ENCODE data around the gene NPTXR. TPM values are rescaled to one million over a fixed set of nuclear protein-coding genes. Genes with fewer than 3 reads are reported as not detected.
A peak's percentile ranks its signal among the peaks of the same experiment; 100 is the strongest.

The NPTXR gene
- total and polyA plus RNA-seq, 2 of the 4 experiments (the other 2 are of a cell fraction): 0.36 to 2.2 TPM

DNA sequence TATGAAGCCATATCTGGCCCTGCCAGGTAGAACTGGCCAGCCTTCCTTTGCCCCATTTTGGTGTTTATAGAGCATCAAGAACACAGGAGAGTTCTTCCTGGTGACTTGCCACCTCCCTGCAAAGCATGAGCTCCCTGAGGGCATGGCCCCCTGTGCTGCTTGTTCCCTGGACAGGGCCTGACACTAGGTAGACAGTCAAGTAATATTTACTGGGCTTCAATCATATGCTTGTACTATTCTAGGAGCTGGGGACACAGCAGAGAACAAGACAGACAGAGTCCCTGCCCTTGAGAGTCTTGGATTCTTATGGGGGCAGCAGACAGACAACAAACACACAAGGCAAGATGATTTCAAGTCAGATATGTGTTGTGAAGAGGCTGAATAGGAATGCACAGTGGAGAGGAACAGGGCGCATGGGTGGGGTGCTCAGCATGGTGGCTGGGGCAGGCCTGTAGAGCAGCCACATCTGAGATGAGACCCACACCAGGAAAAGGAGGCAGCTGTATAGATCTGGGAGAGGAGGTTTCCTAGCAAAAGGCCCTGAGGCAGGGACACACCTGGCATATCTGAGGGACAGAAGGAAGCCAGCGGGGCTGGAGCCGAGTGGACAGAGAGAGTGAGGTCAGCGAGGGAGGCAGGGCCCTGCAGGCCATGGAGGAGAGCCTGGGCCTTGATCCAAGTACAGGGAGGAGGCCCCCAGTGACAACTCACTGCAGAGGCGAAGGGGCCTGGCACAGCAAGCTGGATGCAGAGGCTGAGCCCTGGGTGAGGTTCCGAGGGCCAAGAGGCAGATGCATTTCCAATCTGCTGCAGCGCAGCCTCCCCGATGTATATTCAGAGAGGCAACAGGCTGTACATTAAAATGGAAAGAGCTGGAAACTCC is 38.4 kb upstream of the NPTXR start:
- Histone ChIP-seq H2BK15ac (ENCODE audit: low read depth, low read length) (peak overlapping the region; percentile 43; the same call in 2 of the 3 replicates), H3K9me3 (ENCODE audit: control insufficient read depth, insufficient read depth, low read length) (peaks cover 2% of the 10 kb centered on the region; the same call in 1 of the 2 replicates), H3K14ac (replicated peaks; ENCODE audit: low read depth, low read length) (peak overlapping the region; percentile 84), H3K4ac (ENCODE audit: low read depth, low read length) (peak overlapping the region; percentile 82), H2AK9ac (replicated peaks; ENCODE audit: low read depth, low read length, poor library complexity) (peak overlapping the region; percentile 70), H3K36me3 (ENCODE audit: control insufficient read depth, insufficient read depth, low read length) (no peaks in the 10 kb centered on the region), H3K23ac (ENCODE audit: low read depth, low read length) (peak overlapping the region; percentile 73), H4K20me1 (ENCODE audit: insufficient read depth, low read length) (no peaks in the 10 kb centered on the region), H3K4me1 (ENCODE audit: control insufficient read depth, insufficient read depth, low read length) (peaks cover 14% of the 10 kb centered on the region), H2BK120ac (ENCODE audit: low read depth, low read length) (peak overlapping the region; percentile 69), H3K27me3 (ENCODE audit: control insufficient read depth, insufficient read depth, low read length) (no peaks in the 10 kb centered on the region; the same call in 1 of the 2 replicates), H3K18ac (ENCODE audit: low read depth, low read length) (peak overlapping the region; percentile 21), H3K9ac (ENCODE audit: low read depth, low read length) (peak overlapping the region; percentile 9; the same call in 1 of the 2 replicates), H4K8ac (ENCODE audit: low read depth in 2 of 2, low read length in 2 of 2) (peak overlapping the region; percentile 74 to 75), H3K4me3 (ENCODE audit: insufficient read depth, low read depth, low read length) (no peak overlapping the region), H3K27ac (ENCODE audit: insufficient read depth, low read length) (peak overlapping the region; percentile 58), H3K9me1 (ENCODE audit: insufficient read depth, low read length) (peaks cover 16% of the 10 kb centered on the region), H3K56ac (ENCODE audit: extremely low read depth, insufficient read depth, low read length) (peak overlapping the region; percentile 63), H2AK5ac (ENCODE audit: low read depth, low read length) (peak overlapping the region; percentile 78), H4K5ac (ENCODE audit: low read depth, low read length) (peak overlapping the region; percentile 9), H3K4me2 (ENCODE audit: low read depth, low read length) (peak overlapping the region; percentile 64), H2BK20ac (ENCODE audit: low read depth, low read length) (peak overlapping the region; percentile 84), H4K91ac (ENCODE audit: insufficient read depth, low read depth, low read length) (peak overlapping the region; percentile 91), H2AFZ (replicated peaks; ENCODE audit: low read length, poor library complexity) (peak overlapping the region; percentile 74), H2BK5ac (ENCODE audit: low read depth, low read length, poor library complexity, severe bottlenecking) (peak overlapping the region; percentile 48), H3K79me1 (ENCODE audit: low read depth in 1 of 2, low read length in 2 of 2) (no peaks in the 10 kb centered on the region)
- BruUV-seq (replicated peaks): no TSS peak
- intact Hi-C loops (cut with micrococcal nuclease): no loop called here
- CTCF ChIA-PET: interaction anchor here (0.8 kb wide), 1 partner anchor 12 kb away, joined by 3 read pairs; no protein-coding TSS in a partner anchor
- POLR2A ChIA-PET (ENCODE audit: unreplicated experiment): no interaction called here
- dilution Hi-C loops (cut with HindIII; ENCODE audit: low sequenced_read_pairs, unreplicated experiment): no loop called here
- peak; percentile 79 for ATAC-seq (ENCODE audit: low read depth)
- WGBS, 2 experiments (ENCODE audit: extremely low coverage in 2 of 2, insufficient read length in 1 of 2): 43% methylated on average over 7 of the region's 8 CpGs; no CpG with 5 or more reads in 1 of the 2 experiments
- in situ Hi-C loops (cut with MboI; ENCODE audit: low sequenced_read_pairs): no loop called here
- DNase-seq: peak; percentile 33
- TF ChIP-seq, protein P1, sequence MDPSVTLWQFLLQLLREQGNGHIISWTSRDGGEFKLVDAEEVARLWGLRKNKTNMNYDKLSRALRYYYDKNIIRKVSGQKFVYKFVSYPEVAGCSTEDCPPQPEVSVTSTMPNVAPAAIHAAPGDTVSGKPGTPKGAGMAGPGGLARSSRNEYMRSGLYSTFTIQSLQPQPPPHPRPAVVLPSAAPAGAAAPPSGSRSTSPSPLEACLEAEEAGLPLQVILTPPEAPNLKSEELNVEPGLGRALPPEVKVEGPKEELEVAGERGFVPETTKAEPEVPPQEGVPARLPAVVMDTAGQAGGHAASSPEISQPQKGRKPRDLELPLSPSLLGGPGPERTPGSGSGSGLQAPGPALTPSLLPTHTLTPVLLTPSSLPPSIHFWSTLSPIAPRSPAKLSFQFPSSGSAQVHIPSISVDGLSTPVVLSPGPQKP (IDR thresholded peaks at IDR 0.05; ENCODE audit: borderline replicate concordance, low read depth, low read length): no peak
- no peak for TF ChIP-seq NFE2L2 (IDR thresholded peaks at IDR 0.05; ENCODE audit: low read depth, low read length)
- no peak for TF ChIP-seq MAFK (IDR thresholded peaks at IDR 0.05; ENCODE audit: low read depth, low read length)
- no peak for TF ChIP-seq RFX5 (IDR thresholded peaks at IDR 0.05; ENCODE audit: low read depth, low read length)
- TF ChIP-seq MXI1 (IDR thresholded peaks at IDR 0.05; ENCODE audit: borderline replicate concordance, low read depth, low read length): no peak
- no peak for TF ChIP-seq FOS (IDR thresholded peaks at IDR 0.05; ENCODE audit: low read depth, low read length)
- no peak for TF ChIP-seq RAD21 (IDR thresholded peaks at IDR 0.05; ENCODE audit: low read length)
- TF ChIP-seq, protein P2, sequence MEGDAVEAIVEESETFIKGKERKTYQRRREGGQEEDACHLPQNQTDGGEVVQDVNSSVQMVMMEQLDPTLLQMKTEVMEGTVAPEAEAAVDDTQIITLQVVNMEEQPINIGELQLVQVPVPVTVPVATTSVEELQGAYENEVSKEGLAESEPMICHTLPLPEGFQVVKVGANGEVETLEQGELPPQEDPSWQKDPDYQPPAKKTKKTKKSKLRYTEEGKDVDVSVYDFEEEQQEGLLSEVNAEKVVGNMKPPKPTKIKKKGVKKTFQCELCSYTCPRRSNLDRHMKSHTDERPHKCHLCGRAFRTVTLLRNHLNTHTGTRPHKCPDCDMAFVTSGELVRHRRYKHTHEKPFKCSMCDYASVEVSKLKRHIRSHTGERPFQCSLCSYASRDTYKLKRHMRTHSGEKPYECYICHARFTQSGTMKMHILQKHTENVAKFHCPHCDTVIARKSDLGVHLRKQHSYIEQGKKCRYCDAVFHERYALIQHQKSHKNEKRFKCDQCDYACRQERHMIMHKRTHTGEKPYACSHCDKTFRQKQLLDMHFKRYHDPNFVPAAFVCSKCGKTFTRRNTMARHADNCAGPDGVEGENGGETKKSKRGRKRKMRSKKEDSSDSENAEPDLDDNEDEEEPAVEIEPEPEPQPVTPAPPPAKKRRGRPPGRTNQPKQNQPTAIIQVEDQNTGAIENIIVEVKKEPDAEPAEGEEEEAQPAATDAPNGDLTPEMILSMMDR (conservative IDR thresholded peaks at IDR 0.05; ENCODE audit: low read depth, low read length): no peak
- no peak for TF ChIP-seq MAZ (IDR thresholded peaks at IDR 0.05; ENCODE audit: borderline replicate concordance, low read depth, low read length)
- TF ChIP-seq SMC3 (IDR thresholded peaks at IDR 0.05; ENCODE audit: low read depth, low read length): no peak
- TF ChIP-seq POLR2A (IDR thresholded peaks at IDR 0.05; ENCODE audit: low read depth, low read length): no peak
- TF ChIP-seq CHD1 (IDR thresholded peaks at IDR 0.05; ENCODE audit: low read depth, low read length): no peak
- no peak for TF ChIP-seq BHLHE40 (IDR thresholded peaks at IDR 0.05; ENCODE audit: low read depth, low read length)
- TF ChIP-seq, protein P3, sequence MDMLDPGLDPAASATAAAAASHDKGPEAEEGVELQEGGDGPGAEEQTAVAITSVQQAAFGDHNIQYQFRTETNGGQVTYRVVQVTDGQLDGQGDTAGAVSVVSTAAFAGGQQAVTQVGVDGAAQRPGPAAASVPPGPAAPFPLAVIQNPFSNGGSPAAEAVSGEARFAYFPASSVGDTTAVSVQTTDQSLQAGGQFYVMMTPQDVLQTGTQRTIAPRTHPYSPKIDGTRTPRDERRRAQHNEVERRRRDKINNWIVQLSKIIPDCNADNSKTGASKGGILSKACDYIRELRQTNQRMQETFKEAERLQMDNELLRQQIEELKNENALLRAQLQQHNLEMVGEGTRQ (IDR thresholded peaks at IDR 0.05; ENCODE audit: low read depth, low read length): no peak

Data from IMR-90 (cell line).